CD8-positive, alpha-beta memory T cell (primary cell): ENCODE data around the gene TMCC1. TPM values are rescaled to one million over a fixed set of nuclear protein-coding genes. Genes with fewer than 3 reads are reported as not detected.
"Not testable (repeated sequence)": the region's sequence is repeated elsewhere in the genome, so short reads cannot be mapped to it uniquely, and the experiment has no call there.

ENCODE experiments used
- CTCF ChIA-PET: fragments of 350-600 bp; sonication (Branson Sonifier 250); formaldehyde crosslinking; loops from one replicate; lab custom pipeline; 2021; ENCODE audit warnings: antibody characterized with exemption; lab: Charles Lee
- POLR2A ChIA-PET: fragments of 350-600 bp; sonication (Branson Sonifier 250); formaldehyde crosslinking; loops from one replicate; lab custom pipeline; 2021; ENCODE audit warnings: antibody characterized with exemption; lab: Charles Lee
- DNase-seq, 5 donors: peaks; one replicate each; pipeline versions ENCODE4 v3.0.0 to v3.0.0-alpha.2; 2020 to 2022; ENCODE audit warnings: mixed read lengths in 1 of 5
- H3K27ac ChIP-seq: one replicate; pipeline ENCODE4 v1.7.0; 2013; ENCODE audit warnings: low read depth, mild to moderate bottlenecking, low read length, moderate library complexity
- H3K27me3 ChIP-seq: 2 replicates; pipeline ENCODE4 v1.7.0; 2013; ENCODE audit warnings: low read length, mild to moderate bottlenecking; ENCODE audit not compliant: insufficient read depth, poor library complexity, severe bottlenecking
- H3K36me3 ChIP-seq: 2 replicates; pipeline ENCODE4 v1.7.0; 2013; ENCODE audit warnings: mild to moderate bottlenecking, low read length, moderate library complexity; ENCODE audit not compliant: insufficient read depth
- H3K4me1 ChIP-seq: 2 replicates; pipeline ENCODE4 v1.7.0; 2013; ENCODE audit warnings: mild to moderate bottlenecking, low read length, moderate library complexity; ENCODE audit not compliant: insufficient read depth
- H3K4me3 ChIP-seq: 2 replicates; pipeline ENCODE4 v1.7.0; 2013; ENCODE audit warnings: mild to moderate bottlenecking, low read length
- H3K9me3 ChIP-seq: 2 replicates; pipeline ENCODE4 v1.7.0; 2013; ENCODE audit warnings: mild to moderate bottlenecking, low read length
- H3K27ac Mint-ChIP-seq, 8 donors: one replicate each; pipeline ENCODE4 v1.8.0; 2020 to 2021; ENCODE audit warnings: mixed read lengths in 8 of 8, mild to moderate bottlenecking in 6 of 8, inconsistent platforms in 3 of 8, moderate library complexity in 3 of 8
- H3K27me3 Mint-ChIP-seq, 2 donors: one replicate each; pipeline ENCODE4 v1.8.0; 2020 to 2021; ENCODE audit warnings: mixed read lengths in 2 of 2, mild to moderate bottlenecking in 1 of 2, moderate library complexity in 1 of 2
- H3K36me3 Mint-ChIP-seq, 3 donors: one replicate each; pipeline ENCODE4 v1.8.0; 2020 to 2021; ENCODE audit warnings: mixed read lengths in 3 of 3, inconsistent platforms in 1 of 3, mild to moderate bottlenecking in 1 of 3
- H3K4me1 Mint-ChIP-seq, 3 donors: one replicate each; pipeline ENCODE4 v1.8.0; 2020 to 2021; ENCODE audit warnings: mixed read lengths in 3 of 3, inconsistent platforms in 1 of 3, mild to moderate bottlenecking in 1 of 3
- H3K4me3 Mint-ChIP-seq, 7 donors: one replicate each; pipeline ENCODE4 v1.8.0; 2020 to 2021; ENCODE audit warnings: mixed read lengths in 7 of 7, mild to moderate bottlenecking in 6 of 7, moderate library complexity in 4 of 7, inconsistent platforms in 2 of 7
- H3K9me3 Mint-ChIP-seq, 5 donors: one replicate each; pipeline ENCODE4 v1.8.0; 2020 to 2022; ENCODE audit warnings: mixed read lengths in 5 of 5, mild to moderate bottlenecking in 3 of 5, moderate library complexity in 2 of 5, inconsistent platforms in 1 of 5
- polyA plus RNA-seq: library from polyadenylated mRNA; unstranded; fragments of 300-500 nt; fragmentation: Illumina TruSeq; gene quantifications from one replicate; pipeline ENCODE4 v1.2.3, GENCODE V29; 2021
- total RNA-seq, 2 experiments: library from RNA; stranded (reverse); gene quantifications; one replicate each; pipeline ENCODE4 v1.2.3, GENCODE V29; 2021

TMCC1 gene
- total and polyA plus RNA-seq, 3 experiments from 2014 or later, result 5.6 to 18.6 (median 16.0) TPM

- ChIA-PET CTCF (interaction anchor here (0.7 to 1.2 kb wide), 4 partner anchors 15 to 484 kb away, joined by 3 to 4 read pairs (median 4); no protein-coding TSS in a partner anchor), POLR2A (interaction anchor here (0.6 to 1.3 kb wide), 5 partner anchors 8 to 577 kb away, joined by 3 to 4 read pairs (median 3); partner anchors contain the start of genes IFT122 and MBD4)
- peaks cover 0 to 1% of the 10 kb centered on the region in 2 donors for H3K27me3 Mint-ChIP-seq
- no peaks in the 10 kb centered on the region for H3K9me3 Mint-ChIP-seq
- Histone ChIP-seq H3K4me1 (peaks cover 38% of the 10 kb centered on the region), H3K36me3 (peaks cover 4% of the 10 kb centered on the region), H3K27ac (peak overlapping the region; percentile 89), H3K9me3 (no peaks in the 10 kb centered on the region), H3K4me3 (peak overlapping the region; percentile 84), H3K27me3 (no peaks in the 10 kb centered on the region)
- H3K27ac Mint-ChIP-seq, result peak overlapping the region; percentile 93 to 99 (median 94)
- peak overlapping the region; percentile 89 to 95 (median 94) for H3K4me3 Mint-ChIP-seq
- H3K36me3 Mint-ChIP-seq, result peaks cover 0 to 8% (median 3%) of the 10 kb centered on the region in 3 donors
- peaks cover 38 to 52% (median 52%) of the 10 kb centered on the region in 3 donors for H3K4me1 Mint-ChIP-seq
- DNase-seq, result peak; percentile 66 to 85 (median 83)
Measured at GRCh38 chr3:129892857-129893580, 492 bp downstream of the TMCC1 start.

GRCh38 chr3:129892486-129892856, 1.0 kb downstream of the TMCC1 start:
- Histone ChIP-seq H3K4me3 (peak overlapping the region; percentile 84), H3K36me3 (peaks cover 4% of the 10 kb centered on the region), H3K27me3 (no peaks in the 10 kb centered on the region), H3K9me3 (no peaks in the 10 kb centered on the region), H3K27ac (peak overlapping the region; percentile 89), H3K4me1 (peaks cover 38% of the 10 kb centered on the region)
- Mint-ChIP-seq H3K27ac (peak overlapping the region; percentile 93 to 99 (median 94)), H3K4me3 (peak overlapping the region; percentile 89 to 95 (median 94)), H3K36me3 (peaks cover 0 to 8% (median 3%) of the 10 kb centered on the region in 3 donors), H3K4me1 (peaks cover 42 to 57% (median 57%) of the 10 kb centered on the region in 3 donors), H3K27me3 (peaks cover 0 to 1% of the 10 kb centered on the region in 2 donors), H3K9me3 (no peaks in the 10 kb centered on the region)
- ChIA-PET POLR2A (interaction anchor here (0.6 to 0.8 kb wide), 3 partner anchors 57 to 576 kb away, joined by 3 read pairs; a partner anchor contains a TSS), CTCF (interaction anchor here (0.9 kb wide), 1 partner anchor 483 kb away, joined by 4 read pairs; no protein-coding TSS in a partner anchor)
- peak in 1 of 5 donors; percentile 1 for DNase-seq

- Mint-ChIP-seq H3K27me3 (peaks cover 0 to 1% of the 10 kb centered on the region in 2 donors), H3K9me3 (no peaks in the 10 kb centered on the region), H3K36me3 (peaks cover 0 to 11% (median 0%) of the 10 kb centered on the region in 3 donors), H3K27ac (peak overlapping the region in 3 of 8 donors; percentile 15 to 39 (median 37)), H3K4me3 (peak overlapping the region in 2 of 7 donors; percentile 13 to 18), H3K4me1 (peaks cover 42 to 58% (median 57%) of the 10 kb centered on the region in 3 donors)
- CTCF ChIA-PET, result interaction anchor here (1.6 kb wide), 1 partner anchor 19 kb away, joined by 4 read pairs; no protein-coding TSS in a partner anchor
- no peaks in the 10 kb centered on the region for H3K9me3 ChIP-seq
- no peak overlapping the region for H3K27ac ChIP-seq
- POLR2A ChIA-PET, result no interaction called here
- peaks cover 4% of the 10 kb centered on the region for H3K36me3 ChIP-seq
- no peak overlapping the region for H3K4me3 ChIP-seq
- DNase-seq, result no peak
- peaks cover 38% of the 10 kb centered on the region for H3K4me1 ChIP-seq
- H3K27me3 ChIP-seq, result no peaks in the 10 kb centered on the region
Measured at GRCh38 chr3:129890891-129891290, 2.6 kb downstream of the TMCC1 start.

GRCh38 chr3:129890125-129890524, 3.4 kb downstream of the TMCC1 start:
- no peaks in the 10 kb centered on the region for H3K27me3 ChIP-seq
- H3K36me3 ChIP-seq, result peaks cover 4% of the 10 kb centered on the region
- H3K9me3 ChIP-seq, result no peaks in the 10 kb centered on the region
- peak in 1 of 5 donors; percentile 14 for DNase-seq
- CTCF ChIA-PET, result no interaction called here
- POLR2A ChIA-PET, result no interaction called here
- peak overlapping the region in 1 of 7 donors; percentile 54 for H3K4me3 Mint-ChIP-seq
- H3K27me3 Mint-ChIP-seq, result peaks cover 0 to 1% of the 10 kb centered on the region in 2 donors
- peak overlapping the region in 5 of 8 donors; percentile 15 to 73 (median 39) for H3K27ac Mint-ChIP-seq
- no peak overlapping the region for H3K4me3 ChIP-seq
- no peak overlapping the region for H3K27ac ChIP-seq
- H3K4me1 Mint-ChIP-seq, result peaks cover 42 to 58% (median 57%) of the 10 kb centered on the region in 3 donors
- peaks cover 0 to 11% (median 0%) of the 10 kb centered on the region in 3 donors for H3K36me3 Mint-ChIP-seq
- H3K4me1 ChIP-seq, result peaks cover 38% of the 10 kb centered on the region
- no peaks in the 10 kb centered on the region for H3K9me3 Mint-ChIP-seq

GRCh38 chr3:129888771-129889170, 4.7 kb downstream of the TMCC1 start:
- peaks cover 37 to 52% (median 51%) of the 10 kb centered on the region in 3 donors for H3K4me1 Mint-ChIP-seq
- Histone ChIP-seq H3K4me1 (peaks cover 31% of the 10 kb centered on the region), H3K27ac (no peak overlapping the region), H3K27me3 (no peaks in the 10 kb centered on the region), H3K36me3 (peaks cover 4% of the 10 kb centered on the region), H3K9me3 (no peaks in the 10 kb centered on the region), H3K4me3 (no peak overlapping the region)
- POLR2A ChIA-PET, result no interaction called here
- DNase-seq, result no peak
- CTCF ChIA-PET, result no interaction called here
- peaks cover 0 to 11% (median 0%) of the 10 kb centered on the region in 3 donors for H3K36me3 Mint-ChIP-seq
- H3K27me3 Mint-ChIP-seq, result no peaks in the 10 kb centered on the region
- no peak overlapping the region for H3K27ac Mint-ChIP-seq
- no peaks in the 10 kb centered on the region for H3K9me3 Mint-ChIP-seq
- H3K4me3 Mint-ChIP-seq, result no peak overlapping the region

- no peaks in the 10 kb centered on the region for H3K27me3 Mint-ChIP-seq
- peaks cover 17 to 33% (median 26%) of the 10 kb centered on the region in 3 donors for H3K36me3 Mint-ChIP-seq
- Histone ChIP-seq H3K27ac (no peak overlapping the region), H3K4me1 (no peaks in the 10 kb centered on the region), H3K27me3 (no peaks in the 10 kb centered on the region), H3K36me3 (peaks cover 5% of the 10 kb centered on the region), H3K4me3 (no peak overlapping the region), H3K9me3 (no peaks in the 10 kb centered on the region)
- no peak overlapping the region for H3K27ac Mint-ChIP-seq
- H3K4me1 Mint-ChIP-seq, result peaks cover 22 to 44% (median 36%) of the 10 kb centered on the region in 3 donors
- no peak overlapping the region for H3K4me3 Mint-ChIP-seq
- H3K9me3 Mint-ChIP-seq, result no peaks in the 10 kb centered on the region
- ChIA-PET POLR2A (no interaction called here), CTCF (no interaction called here)
- no peak for DNase-seq
Measured at GRCh38 chr3:129881261-129881660, 12.2 kb downstream of the TMCC1 start.

GRCh38 chr3:129878355-129878754, 15.2 kb downstream of the TMCC1 start:
- H3K36me3 Mint-ChIP-seq, result peaks cover 17 to 46% (median 29%) of the 10 kb centered on the region in 3 donors
- H3K27me3 Mint-ChIP-seq, result no peaks in the 10 kb centered on the region
- no peak overlapping the region for H3K4me3 Mint-ChIP-seq
- no peak for DNase-seq
- Histone ChIP-seq H3K4me1 (no peaks in the 10 kb centered on the region), H3K9me3 (no peaks in the 10 kb centered on the region), H3K27ac (no peak overlapping the region), H3K27me3 (no peaks in the 10 kb centered on the region), H3K4me3 (no peak overlapping the region), H3K36me3 (peaks cover 5% of the 10 kb centered on the region)
- peak overlapping the region in 2 of 8 donors; percentile 14 to 51 for H3K27ac Mint-ChIP-seq
- H3K9me3 Mint-ChIP-seq, result no peaks in the 10 kb centered on the region
- ChIA-PET POLR2A (no interaction called here), CTCF (no interaction called here)
- H3K4me1 Mint-ChIP-seq, result peaks cover 22 to 44% (median 36%) of the 10 kb centered on the region in 3 donors

- H3K27me3 Mint-ChIP-seq, H3K9me3 ChIP-seq, POLR2A ChIA-PET, H3K27ac Mint-ChIP-seq, H3K4me1 ChIP-seq, H3K9me3 Mint-ChIP-seq, H3K36me3 ChIP-seq, H3K27ac ChIP-seq, CTCF ChIA-PET, H3K27me3 ChIP-seq, DNase-seq, H3K4me3 Mint-ChIP-seq, H3K4me3 ChIP-seq: not testable (repeated sequence)
- Mint-ChIP-seq H3K4me1 (peaks cover 14 to 31% (median 26%) of the 10 kb centered on the region in 3 donors), H3K36me3 (peaks cover 13 to 63% (median 17%) of the 10 kb centered on the region in 3 donors)
Measured at GRCh38 chr3:129874479-129874878, 19.0 kb downstream of the TMCC1 start.
